ENCODE measurements around the gene CEPT1.
A peak's percentile ranks its signal among the peaks of the same experiment; 100 is the strongest.

Gene CEPT1

GRCh38 chr1:111193712-111194480 is 53.9 kb downstream of the CEPT1 start:
- no peak for DNase-seq (ENCODE audit: low spot score)

- DNase-seq (ENCODE audit: low spot score): no peak
These were observed 55.1 kb downstream of the CEPT1 start for GRCh38 chr1:111195002-111195684.

GRCh38 chr1:111196213-111196612 is 56.2 kb downstream of the CEPT1 start:
- DNase-seq (ENCODE audit: low spot score): no peak

- no peak for DNase-seq (ENCODE audit: low spot score)
These were observed 57.7 kb downstream of the CEPT1 start for GRCh38 chr1:111197598-111198284.

GRCh38 chr1:111198836-111199235 is 58.8 kb downstream of the CEPT1 start:
- no peak for DNase-seq (ENCODE audit: low spot score)

- no peak for DNase-seq (ENCODE audit: low spot score)
These were observed 59.3 kb downstream of the CEPT1 start for GRCh38 chr1:111199329-111199728.

GRCh38 chr1:111199881-111200801 is 60.1 kb downstream of the CEPT1 start, which contains the start of gene DENND2D:
DENND2D (minus strand) TSS chr1:111200646; CDS start chr1:111200459, 187 bp downstream.
- DNase-seq (ENCODE audit: low spot score): peak; percentile 54

GRCh38 chr1:111200802-111201161 is 60.8 kb downstream of the CEPT1 start:
- DNase-seq (ENCODE audit: low spot score): no peak

GRCh38 chr1:111201275-111202090 is 61.5 kb downstream of the CEPT1 start:
- no peak for DNase-seq (ENCODE audit: low spot score)

GRCh38 chr1:111202366-111202706 is 62.3 kb downstream of the CEPT1 start:
- DNase-seq (ENCODE audit: low spot score): no peak

- no peak for DNase-seq (ENCODE audit: low spot score)
These were observed 62.9 kb downstream of the CEPT1 start for GRCh38 chr1:111202707-111203623.

GRCh38 chr1:111203681-111204200 is 63.7 kb downstream of the CEPT1 start:
- no peak for DNase-seq (ENCODE audit: low spot score)

- DNase-seq (ENCODE audit: low spot score): no peak
These were observed 64.4 kb downstream of the CEPT1 start for GRCh38 chr1:111204201-111204982.

GRCh38 chr1:111204983-111205713 is 65.1 kb downstream of the CEPT1 start:
- DNase-seq (ENCODE audit: low spot score): no peak

- no peak for DNase-seq (ENCODE audit: low spot score)
These were observed 65.7 kb downstream of the CEPT1 start for GRCh38 chr1:111205714-111206050.

GRCh38 chr1:111208921-111209320 is 68.9 kb downstream of the CEPT1 start:
- no peak for DNase-seq (ENCODE audit: low spot score)

- DNase-seq (ENCODE audit: low spot score): no peak
These were observed 69.6 kb downstream of the CEPT1 start for GRCh38 chr1:111209622-111210021.

GRCh38 chr1:111211921-111212320 is 71.9 kb downstream of the CEPT1 start:
- no peak for DNase-seq (ENCODE audit: low spot score)

Measured in putamen (tissue), 1 donor.